HG03571 (cell line): Measurements from ENCODE around the gene ARHGAP18.
A peak's percentile ranks its signal among the peaks of the same experiment; 100 is the strongest.

Experiments
- ATAC-seq: cut with Tn5 transposase; IDR thresholded peaks from one replicate; pipeline ENCODE4 v1.9.1; 2021; ENCODE audit not compliant: unreplicated experiment

ARHGAP18 gene

DNA sequence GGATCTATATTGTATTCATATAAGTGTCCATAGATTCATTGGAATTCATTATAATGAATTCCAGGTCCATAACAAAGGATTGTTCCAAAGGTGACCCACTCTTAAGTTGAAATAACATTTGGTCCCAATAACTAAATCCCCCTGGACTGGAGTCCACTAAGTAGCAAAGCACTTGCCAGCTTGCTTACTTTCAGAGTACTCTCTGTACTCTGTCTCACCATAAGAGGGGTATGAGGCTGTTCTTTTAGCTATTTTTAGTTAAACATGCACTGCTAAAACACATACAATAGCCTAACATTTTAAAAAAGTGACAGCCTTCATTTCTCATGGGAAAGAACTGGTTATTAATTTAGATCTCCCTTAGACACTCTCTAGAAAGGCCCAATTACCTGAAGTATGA lies 16.7 kb upstream of the ARHGAP18 start:
- ATAC-seq = no peak

DNA sequence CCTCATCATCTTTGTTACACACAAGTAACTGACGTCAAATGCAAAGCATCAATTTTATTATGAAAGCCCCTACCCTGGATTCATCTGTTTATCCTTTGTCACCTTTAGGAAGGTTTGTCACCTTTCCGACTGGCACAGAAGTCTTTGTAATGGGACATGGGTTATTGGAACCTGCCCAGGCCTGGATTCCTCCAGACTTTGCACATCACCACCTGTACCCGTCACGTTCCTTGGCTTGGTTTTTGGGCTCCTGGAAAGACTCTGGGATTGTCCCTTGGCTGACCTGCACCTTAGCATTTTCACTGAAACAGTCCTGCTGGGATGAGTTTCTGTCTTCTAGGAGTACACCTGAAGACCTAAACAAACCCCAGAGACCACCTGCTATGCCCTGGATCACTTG lies 15.4 kb upstream of the ARHGAP18 start:
- no peak for ATAC-seq

DNA sequence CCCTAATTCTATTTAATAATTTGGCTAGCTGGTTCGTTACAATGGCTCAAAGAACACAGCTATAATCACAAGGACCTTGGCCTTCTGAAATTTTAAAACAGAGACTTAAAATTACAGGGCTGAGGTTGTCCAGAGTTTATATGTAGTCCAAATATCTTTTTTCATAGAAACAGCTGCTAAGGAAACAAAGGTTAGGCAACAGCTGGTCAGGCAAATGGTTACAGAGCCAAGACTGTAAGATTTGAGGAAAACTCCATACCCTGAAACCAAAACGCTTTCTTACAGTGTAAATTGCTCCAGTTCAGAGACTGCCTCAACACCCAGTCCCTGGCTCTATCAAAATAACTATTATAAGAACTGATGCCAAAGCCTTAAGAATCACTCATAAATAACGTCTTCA lies 9.7 kb upstream of the ARHGAP18 start:
- no peak for ATAC-seq

DNA sequence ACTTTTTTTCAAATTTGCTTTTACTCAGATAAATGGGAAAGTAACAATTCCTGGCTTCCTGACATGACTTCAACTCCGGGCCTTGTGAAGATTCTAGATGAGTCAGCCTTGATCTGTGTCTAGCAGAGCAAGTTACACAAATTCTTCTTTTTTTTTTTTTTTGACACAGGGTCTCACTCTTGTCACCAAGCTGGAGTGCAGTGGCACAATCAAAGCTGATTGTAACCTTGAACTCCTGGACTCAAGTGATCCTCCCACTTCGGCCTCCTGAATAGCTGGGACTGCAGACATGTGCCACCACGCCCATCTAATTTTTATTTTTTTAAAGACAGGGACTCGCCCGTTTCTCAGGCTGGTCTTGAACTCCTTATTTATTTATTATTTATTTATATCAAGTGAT lies 7.3 kb upstream of the ARHGAP18 start:
- ATAC-seq = no peak

DNA sequence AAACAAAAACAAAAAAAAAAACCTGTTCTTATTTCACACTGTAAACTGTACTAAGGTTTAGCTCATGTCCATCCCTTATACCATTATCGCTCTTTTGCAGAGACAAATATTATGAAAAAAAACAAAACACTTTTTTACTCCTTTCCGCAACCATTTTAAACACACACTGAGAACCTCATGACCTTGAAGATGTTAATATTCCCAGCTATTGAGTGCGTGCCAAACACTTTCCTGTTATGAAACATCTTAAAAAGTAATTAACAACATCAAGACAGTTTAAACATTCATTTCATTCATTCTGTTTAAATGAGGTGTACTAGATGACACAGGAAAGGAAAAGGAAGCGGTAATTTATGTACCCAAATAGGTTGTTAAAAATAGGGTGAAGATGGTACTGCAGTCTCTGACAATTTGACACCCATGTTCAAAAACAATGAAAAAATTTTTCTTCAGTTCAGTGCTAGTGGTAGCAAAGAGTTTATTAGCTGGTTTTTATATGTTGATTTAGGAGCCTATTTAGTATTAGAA lies 3.9 kb upstream of the ARHGAP18 start:
- no peak for ATAC-seq

DNA sequence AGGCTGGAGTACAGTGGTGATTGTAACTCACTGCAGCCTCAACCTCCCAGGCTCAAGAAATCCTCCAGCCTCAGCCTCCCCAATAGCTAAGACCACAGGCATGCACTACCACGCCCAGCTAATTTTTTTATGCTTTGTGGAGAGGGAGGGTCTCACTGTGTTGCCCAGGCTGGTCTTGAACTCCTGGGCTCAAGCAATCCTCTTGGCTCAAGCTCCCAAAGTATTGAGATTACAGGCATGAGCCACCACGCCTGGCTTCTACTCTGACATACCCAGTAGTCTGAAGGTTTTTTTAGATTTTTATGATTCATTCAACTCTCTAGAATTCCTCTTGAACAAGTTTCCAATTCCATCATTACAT lies 1.3 kb upstream of the ARHGAP18 start:
- ATAC-seq = no peak

DNA sequence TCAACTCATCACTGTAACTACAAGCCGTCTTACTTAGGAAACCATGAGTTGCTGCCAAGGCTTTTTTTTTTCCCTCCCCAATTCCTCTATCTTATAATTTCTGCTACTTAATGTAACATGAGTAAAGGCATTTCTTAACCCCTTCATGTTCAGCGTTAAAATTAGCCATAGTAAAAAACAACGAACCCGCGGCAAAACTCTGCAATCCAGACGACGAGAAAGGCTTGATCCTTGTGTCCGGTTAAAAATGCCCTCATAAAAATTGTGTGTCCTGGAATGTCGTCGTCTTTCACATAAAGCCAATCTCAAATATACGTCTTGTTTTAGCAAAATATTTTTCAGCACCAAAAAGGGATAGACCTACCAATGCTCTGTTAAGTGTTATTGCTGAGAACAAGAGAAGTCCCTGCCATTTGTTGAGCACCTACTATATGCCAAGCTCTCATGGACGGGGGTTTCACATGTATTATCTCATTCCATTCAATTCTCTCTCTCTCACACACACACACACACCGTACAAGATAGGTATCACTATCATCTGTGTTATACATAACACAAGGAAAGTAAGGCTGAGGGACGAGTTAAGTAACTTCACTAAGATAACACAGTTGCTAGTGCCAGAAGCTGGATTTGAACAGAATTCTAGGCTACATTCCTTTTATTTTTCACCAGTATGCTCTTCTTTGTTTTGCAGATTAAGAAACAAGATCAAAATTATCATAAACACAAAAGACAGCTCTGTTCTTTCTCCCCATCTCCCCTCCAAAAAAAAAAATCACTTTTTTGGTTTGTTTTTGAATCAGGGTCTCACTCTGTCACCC lies 683 bp upstream of the ARHGAP18 start:
- no peak for ATAC-seq

DNA sequence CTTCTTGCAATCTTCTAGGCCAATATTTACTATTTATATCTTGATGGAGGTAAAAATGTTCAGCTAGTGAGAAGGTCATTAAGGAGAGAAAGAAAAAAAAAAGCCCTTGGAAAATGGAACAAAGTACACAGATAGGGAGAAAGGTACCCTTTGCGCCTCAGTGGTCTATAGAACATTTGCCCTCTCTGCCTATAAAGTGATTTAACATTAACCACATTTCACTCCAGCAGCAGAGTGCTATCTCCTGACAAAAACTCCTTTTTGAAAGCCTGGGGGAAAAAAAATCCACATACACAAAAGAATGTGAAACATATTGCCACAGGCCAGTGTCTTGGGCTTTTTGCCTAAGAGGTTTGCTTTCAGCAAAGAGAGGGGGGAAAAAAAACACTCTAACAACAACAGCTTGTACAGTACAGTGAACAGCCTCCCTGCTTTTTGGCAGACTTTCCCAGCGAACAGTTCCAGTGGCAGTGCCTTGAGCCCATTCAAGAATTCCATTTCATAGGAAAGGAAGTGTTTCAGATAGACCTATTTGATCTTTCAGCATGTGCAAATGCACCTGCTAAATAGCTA lies 695 bp downstream of the ARHGAP18 start:
- ATAC-seq = peak; percentile 9

DNA sequence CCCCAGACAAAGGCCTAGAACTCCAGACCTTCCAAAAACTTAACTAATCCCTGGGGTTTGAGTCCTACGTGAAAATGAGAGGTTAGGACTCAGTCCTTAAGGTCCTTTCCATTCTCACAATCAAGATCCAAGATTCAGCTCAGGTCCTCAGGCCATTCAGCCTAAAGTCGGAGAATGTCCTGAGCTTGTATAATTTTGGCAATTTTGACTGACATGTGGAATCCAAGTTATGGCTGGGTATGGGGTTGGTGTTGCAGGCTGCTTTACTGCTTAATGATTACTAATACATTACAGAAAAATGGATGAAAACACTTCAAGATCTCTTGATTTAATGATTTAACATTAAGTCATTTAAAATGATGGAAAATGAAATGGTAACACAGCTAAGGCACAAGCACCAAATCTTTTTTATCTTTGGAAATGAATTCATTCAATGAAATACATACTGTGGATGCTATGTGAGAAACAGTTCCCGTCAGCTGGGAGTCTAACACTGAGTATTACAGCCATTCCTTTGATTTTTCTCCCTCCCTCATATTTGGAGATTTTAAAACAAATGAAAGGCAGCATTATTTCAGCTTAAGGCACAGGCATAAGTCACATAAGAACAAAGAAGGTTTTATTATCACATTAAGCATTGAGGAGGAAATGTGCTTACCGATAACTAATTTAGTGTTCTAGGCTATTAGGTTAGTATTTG lies 1.3 kb downstream of the ARHGAP18 start:
- ATAC-seq = no peak

DNA sequence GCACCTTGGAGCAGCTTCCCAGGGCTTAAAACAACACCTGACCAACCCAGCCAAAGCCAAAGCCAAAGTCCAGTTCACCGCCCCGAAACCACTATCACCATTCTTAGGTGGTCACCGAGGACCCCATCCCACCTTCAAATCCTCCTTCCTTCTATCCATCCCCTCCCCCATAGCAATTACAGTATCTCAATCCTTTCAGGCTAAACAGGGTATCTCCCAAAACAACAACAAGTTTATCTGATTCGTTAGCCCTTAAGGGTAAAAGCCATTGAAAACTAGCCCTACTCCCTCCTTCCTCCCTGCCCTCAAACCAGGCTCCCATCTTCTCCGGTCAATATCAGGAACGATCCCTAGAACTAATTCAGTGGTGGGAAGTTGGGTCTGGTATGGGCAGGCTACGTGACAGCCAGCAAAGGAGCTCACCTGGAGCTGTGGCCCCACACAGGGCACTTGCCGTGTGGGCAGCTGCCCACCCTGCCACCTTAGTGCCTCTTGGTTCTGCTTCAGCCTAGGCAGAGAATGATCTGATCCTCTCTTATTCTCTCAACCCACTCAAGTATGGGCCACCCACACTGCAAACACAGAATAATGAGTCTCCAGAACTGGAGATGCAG lies 2.0 kb downstream of the ARHGAP18 start:
- no peak for ATAC-seq

DNA sequence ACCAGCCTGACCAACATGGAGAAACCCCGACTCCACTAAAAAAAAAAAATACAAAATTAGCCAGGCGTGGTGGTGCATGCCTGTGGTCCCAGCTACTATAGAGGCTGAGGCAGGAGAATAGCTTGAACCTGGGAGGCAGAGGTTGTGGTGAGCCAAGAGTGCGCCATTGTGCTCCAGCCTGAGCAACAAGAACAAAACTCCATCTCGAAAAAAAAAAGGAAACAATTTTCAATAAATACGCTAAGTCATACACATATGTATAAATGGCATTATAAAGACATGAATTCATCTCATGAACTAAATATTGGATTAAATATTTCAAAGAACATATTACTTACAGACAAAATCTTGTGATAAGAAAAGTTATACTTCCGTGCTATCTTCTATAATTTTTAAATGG lies 2.9 kb downstream of the ARHGAP18 start:
- no peak for ATAC-seq

DNA sequence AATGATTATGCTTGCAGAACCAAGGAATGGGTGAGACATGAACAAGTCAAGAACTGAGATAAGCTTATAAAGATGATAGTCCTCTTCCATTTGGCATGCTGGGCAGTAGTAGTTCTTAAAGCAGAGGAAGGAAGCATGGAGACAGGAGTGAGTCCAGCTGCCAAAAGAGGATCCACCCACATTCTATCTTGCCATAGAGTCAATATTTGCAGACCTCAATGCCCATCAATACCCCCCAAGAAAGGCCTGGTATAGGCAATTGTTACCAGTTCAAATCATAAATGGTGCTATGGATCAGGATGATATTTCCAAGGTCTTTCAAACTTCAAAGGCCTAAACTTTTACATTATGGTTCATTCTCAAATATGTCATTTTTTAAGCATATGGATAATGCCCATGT lies 4.8 kb downstream of the ARHGAP18 start:
- no peak for ATAC-seq

DNA sequence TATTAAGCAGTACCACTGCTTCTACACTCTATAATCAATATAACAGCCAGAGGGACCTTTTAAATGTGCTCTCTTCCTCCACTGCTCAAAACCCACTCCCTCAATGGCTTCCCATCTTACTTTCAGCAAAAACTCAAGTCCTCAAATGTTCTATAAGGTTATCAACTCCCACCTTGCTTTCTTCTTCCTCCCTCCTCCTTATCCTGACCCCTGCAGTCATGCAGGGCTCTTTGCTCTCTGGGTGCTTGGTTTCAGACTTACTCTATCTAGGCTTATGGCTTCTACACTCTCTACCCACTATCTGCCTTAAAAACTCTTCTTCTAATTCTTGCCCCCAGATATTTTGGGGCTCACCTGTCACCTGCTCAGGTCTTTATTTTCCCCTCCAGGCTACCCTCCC lies 5.3 kb downstream of the ARHGAP18 start:
- ATAC-seq = no peak

DNA sequence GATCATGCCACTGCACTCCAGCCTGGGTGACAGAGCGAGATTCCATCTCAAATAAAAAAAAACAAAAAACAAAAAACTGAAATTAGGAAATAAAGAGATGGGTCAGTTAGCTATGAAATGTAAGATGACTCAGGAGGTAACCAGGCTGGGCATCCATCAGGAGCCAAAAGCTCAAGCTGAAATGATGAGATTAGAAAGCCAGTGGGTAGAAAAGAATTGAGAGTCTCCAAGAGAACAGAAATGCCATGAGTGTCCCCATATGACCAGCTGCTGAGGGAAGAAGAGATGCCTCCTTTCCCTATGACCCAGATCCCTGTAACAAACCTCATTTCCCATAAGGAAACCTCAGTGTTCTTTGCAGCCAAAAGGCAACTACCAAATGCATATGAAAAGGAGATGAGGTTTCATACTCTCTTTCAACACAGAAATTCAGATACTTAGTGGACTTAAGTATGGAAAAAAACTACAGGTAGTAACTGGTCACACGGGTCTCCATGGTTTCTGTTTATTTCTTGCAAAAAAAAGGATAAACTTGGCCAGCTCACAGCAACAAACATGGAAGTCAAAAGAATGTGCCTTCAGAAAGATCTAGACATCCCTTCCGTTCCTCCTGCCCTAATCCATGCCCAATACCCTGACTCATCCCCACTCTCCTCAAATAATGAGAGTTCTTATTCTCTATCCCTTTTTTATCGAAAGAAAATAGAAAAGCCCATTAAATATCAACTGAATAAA lies 8.1 kb downstream of the ARHGAP18 start:
- no peak for ATAC-seq

DNA sequence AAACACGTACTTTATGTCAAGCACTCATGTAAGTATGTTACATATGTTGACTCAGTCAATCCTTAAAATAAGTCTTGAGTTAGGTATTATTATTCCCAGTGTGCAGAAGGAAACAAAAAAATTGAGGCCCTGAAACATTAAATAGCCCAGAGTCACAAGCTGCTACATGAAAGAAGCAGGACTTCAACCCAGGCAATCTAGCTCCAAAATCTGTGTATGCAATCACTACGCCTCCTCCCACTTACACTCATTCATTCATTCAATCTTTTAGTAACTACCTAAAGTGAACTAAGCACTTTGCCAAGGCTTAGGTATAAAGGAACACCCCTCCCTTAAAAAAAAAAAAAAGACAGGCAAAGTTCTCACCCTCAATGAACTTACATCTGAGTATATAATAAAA lies 9.3 kb downstream of the ARHGAP18 start:
- no peak for ATAC-seq

DNA sequence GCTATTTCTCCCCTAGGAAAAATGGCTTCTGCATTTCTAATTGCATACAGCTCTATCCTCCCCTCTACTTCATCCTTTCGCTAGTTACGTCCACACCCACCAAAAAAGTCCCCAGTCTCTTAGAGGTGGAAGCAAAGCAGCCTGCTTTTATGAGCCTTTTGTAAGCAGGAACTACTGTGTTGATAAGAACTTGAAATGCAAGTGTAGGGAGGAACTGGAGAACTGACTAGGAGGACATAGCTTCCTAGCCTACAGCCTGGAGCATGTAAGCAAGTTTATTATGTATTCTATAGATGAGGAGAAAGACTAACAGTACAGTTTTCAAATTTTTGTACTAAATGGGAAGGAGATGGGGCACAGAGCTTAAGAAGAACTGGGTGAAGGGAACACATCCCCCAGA lies 10.3 kb downstream of the ARHGAP18 start:
- ATAC-seq = no peak

DNA sequence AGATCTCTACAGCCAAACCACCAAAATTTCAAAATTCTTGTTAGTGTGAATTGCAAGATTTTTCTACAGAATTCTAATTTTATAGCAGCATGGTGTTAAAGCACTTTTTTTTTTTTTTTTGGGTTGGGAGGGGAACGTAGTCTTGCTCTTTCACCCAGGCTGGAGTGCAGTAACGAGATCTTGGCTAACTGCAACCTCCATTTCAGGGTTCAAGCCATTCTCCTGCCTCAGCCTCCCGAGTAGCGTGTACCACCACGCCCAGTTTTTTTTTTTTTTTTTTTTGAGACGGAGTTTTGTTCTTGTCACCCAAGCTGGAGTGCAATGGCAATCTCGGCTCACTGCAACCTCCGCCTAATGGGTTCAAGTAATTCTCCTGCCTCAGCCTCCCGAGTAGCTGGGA lies 11.5 kb downstream of the ARHGAP18 start:
- no peak for ATAC-seq

DNA sequence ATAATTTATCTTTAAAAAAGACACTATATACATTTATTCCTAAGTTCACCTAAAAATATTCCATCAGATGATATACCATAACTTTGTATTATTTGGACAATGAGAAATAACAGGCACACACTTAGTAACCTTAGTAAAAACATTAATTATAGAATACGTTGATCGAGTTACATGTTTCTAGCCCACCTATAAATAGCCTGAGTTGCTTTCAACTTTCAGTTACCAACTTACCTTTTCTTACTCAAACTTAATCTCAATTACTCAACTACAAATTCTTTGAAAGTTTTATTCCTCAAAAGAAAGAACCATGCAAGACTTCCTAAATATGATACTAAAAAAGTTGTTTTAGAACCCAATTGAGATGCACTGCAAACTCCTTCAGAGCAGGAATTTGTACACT lies 12.2 kb downstream of the ARHGAP18 start:
- ATAC-seq = no peak

DNA sequence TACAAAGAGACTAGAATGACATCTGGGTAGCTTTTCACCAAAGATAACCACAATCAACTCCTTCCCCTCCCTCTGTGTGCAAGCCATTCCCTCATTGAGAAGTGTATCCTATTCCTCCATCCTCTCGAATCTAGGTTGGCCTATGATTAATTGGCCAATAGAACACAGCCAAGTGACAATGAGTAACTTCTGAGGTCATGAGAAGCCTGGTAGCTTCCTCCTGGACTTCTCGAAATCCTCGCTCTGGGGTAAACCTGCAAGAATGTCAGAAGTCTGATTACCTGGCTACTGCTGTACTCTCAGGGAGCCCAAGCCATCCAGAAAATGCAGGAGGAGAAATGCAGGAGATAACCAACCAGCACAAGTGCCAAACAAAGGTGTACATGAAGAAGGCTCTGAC lies 13.1 kb downstream of the ARHGAP18 start:
- ATAC-seq = no peak

DNA sequence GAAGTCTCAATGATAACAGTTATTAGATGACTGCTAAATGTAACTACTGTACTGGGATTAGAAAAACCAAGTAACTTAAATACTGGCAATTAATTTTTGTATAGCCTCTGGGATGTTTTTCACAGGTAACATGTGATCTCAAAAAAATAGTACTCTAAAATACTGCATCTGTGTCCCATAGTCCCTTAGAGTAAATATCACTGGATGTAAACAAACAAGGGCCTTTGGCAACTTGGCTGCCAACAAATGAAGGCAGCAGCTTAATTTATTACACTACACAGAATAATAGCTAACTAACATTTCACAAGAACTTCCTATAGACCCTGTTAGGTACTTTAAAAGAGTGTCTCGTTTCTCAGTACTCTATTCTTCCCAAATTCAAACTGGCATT lies 14.0 kb downstream of the ARHGAP18 start:
- ATAC-seq = no peak

DNA sequence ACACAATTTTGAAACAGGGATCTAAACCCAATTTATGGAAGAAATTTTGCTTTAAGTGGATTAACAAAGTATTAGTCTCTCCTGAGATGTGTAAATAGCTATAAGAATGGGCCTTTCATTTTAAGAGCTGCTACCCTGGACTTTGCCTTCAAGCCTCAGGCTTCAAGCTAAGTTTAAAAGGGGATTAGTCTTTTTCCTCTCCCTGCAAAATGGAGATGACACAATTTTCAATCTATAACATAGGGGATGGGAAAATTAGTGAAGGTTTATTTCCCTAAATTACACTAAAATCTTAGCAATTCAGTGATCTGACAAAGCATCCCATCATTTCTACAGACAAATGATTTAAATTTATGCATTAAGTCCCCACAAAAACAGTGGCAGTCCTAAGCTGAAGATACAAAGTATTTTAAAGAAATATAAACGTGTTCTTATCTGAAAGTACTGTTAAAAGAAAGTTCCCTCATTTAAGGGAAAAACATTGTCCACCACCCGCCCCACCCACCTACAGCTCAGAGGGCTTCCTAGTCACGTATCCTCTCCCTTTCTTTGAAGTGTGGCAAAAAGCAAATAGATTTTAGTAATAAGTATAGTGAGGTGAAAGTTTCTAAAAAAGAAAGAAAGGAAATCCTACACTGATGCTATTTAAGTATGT lies 14.5 kb downstream of the ARHGAP18 start:
- ATAC-seq = peak; percentile 45
